Subcutaneous abdominal adipose tissue (tissue), 5 donors: ENCODE data around the gene DNAH1.

Experiments used
- H3K27ac ChIP-seq: one replicate; pipeline ENCODE4 v1.7.0; 2013; ENCODE audit warnings: low read depth, mild to moderate bottlenecking, inconsistent platforms, low read length, moderate library complexity
- H3K27me3 ChIP-seq, 5 donors: one replicate each; pipeline ENCODE4 v1.7.0; 2013; ENCODE audit warnings: low read length in 5 of 5, inconsistent platforms in 1 of 5; ENCODE audit not compliant: control insufficient read depth in 5 of 5, insufficient read depth in 4 of 5
- H3K36me3 ChIP-seq, 5 donors: one replicate each; pipeline ENCODE4 v1.7.0; 2013; ENCODE audit warnings: low read length in 5 of 5; ENCODE audit not compliant: control insufficient read depth in 5 of 5, insufficient read depth in 5 of 5
- H3K4me1 ChIP-seq, 5 donors: one replicate each; pipeline ENCODE4 v1.7.0; 2013; ENCODE audit warnings: low read length in 5 of 5, mild to moderate bottlenecking in 3 of 5, moderate library complexity in 1 of 5; ENCODE audit not compliant: control insufficient read depth in 5 of 5, insufficient read depth in 5 of 5
- H3K4me3 ChIP-seq, 5 donors: one replicate each; pipeline ENCODE4 v1.7.0; 2013; ENCODE audit warnings: low read length in 5 of 5, low read depth in 1 of 5
- H3K9ac ChIP-seq, 5 donors: one replicate each; pipeline ENCODE4 v1.7.0; 2013; ENCODE audit warnings: low read length in 5 of 5, mild to moderate bottlenecking in 4 of 5, moderate library complexity in 3 of 5
- H3K9me3 ChIP-seq, 5 donors: one replicate each; pipeline ENCODE4 v1.7.0; 2013; ENCODE audit warnings: low read length in 5 of 5; ENCODE audit not compliant: control insufficient read depth in 5 of 5
- donor health status: healthy.
- donor health status: healthy.
- donor health status: healthy.
- donor health status: healthy.
- donor health status: healthy.

The DNAH1 gene

GRCh38 chr3:52308308-52308707 lies 7.8 kb upstream of the DNAH1 start:
- Histone ChIP-seq H3K27ac (no peak overlapping the region), H3K4me3 (no peak overlapping the region), H3K27me3 (no peaks in the 10 kb centered on the region), H3K4me1 (peaks cover 0 to 22% (median 12%) of the 10 kb centered on the region in 5 donors), H3K9ac (no peak overlapping the region), H3K36me3 (peaks cover 0 to 25% (median 7%) of the 10 kb centered on the region in 5 donors), H3K9me3 (no peaks in the 10 kb centered on the region)

GRCh38 chr3:52310861-52311575 lies 5.1 kb upstream of the DNAH1 start:
- no peaks in the 10 kb centered on the region for H3K9me3 ChIP-seq
- H3K27me3 ChIP-seq: no peaks in the 10 kb centered on the region
- H3K27ac ChIP-seq: no peak overlapping the region
- H3K36me3 ChIP-seq: peaks cover 0 to 25% (median 7%) of the 10 kb centered on the region in 5 donors
- H3K4me3 ChIP-seq: no peak overlapping the region
- H3K4me1 ChIP-seq: peaks cover 0 to 20% (median 17%) of the 10 kb centered on the region in 5 donors
- no peak overlapping the region for H3K9ac ChIP-seq

- Histone ChIP-seq H3K9ac (no peak overlapping the region), H3K4me1 (peaks cover 0 to 18% (median 16%) of the 10 kb centered on the region in 5 donors), H3K36me3 (peaks cover 0 to 24% (median 8%) of the 10 kb centered on the region in 5 donors), H3K4me3 (no peak overlapping the region), H3K9me3 (no peaks in the 10 kb centered on the region), H3K27ac (no peak overlapping the region), H3K27me3 (no peaks in the 10 kb centered on the region)
Measured at GRCh38 chr3:52311576-52312119, 4.5 kb upstream of the DNAH1 start.

GRCh38 chr3:52313188-52313773 lies 2.8 kb upstream of the DNAH1 start:
- Histone ChIP-seq H3K4me3 (no peak overlapping the region), H3K9me3 (no peaks in the 10 kb centered on the region), H3K4me1 (peaks cover 0 to 31% (median 30%) of the 10 kb centered on the region in 5 donors), H3K36me3 (peaks cover 0 to 19% (median 8%) of the 10 kb centered on the region in 5 donors), H3K9ac (peak overlapping the region in 2 of 5 donors; percentile 21 to 56), H3K27me3 (no peaks in the 10 kb centered on the region), H3K27ac (peak overlapping the region; percentile 44)

- Histone ChIP-seq H3K27me3 (no peaks in the 10 kb centered on the region), H3K4me3 (no peak overlapping the region), H3K9me3 (no peaks in the 10 kb centered on the region), H3K27ac (peak overlapping the region; percentile 44), H3K4me1 (peaks cover 0 to 31% (median 30%) of the 10 kb centered on the region in 5 donors), H3K36me3 (peaks cover 0 to 17% (median 8%) of the 10 kb centered on the region in 5 donors), H3K9ac (peak overlapping the region in 2 of 5 donors; percentile 21 to 56)
Measured at GRCh38 chr3:52313774-52314188, 2.3 kb upstream of the DNAH1 start.

GRCh38 chr3:52314489-52314888 lies 1.6 kb upstream of the DNAH1 start:
- H3K4me3 ChIP-seq: no peak overlapping the region

GRCh38 chr3:52315006-52315405 lies 1.1 kb upstream of the DNAH1 start:
- Histone ChIP-seq H3K27me3 (no peaks in the 10 kb centered on the region), H3K9ac (no peak overlapping the region), H3K4me1 (peaks cover 0 to 31% (median 30%) of the 10 kb centered on the region in 5 donors), H3K36me3 (peaks cover 0 to 6% (median 3%) of the 10 kb centered on the region in 5 donors), H3K9me3 (no peaks in the 10 kb centered on the region), H3K4me3 (no peak overlapping the region), H3K27ac (no peak overlapping the region)

More at GRCh38 chr3:52314489-52314888, 1.6 kb upstream of the DNAH1 start:
- no peaks in the 10 kb centered on the region for H3K27me3 ChIP-seq
- H3K36me3 ChIP-seq: peaks cover 0 to 11% (median 7%) of the 10 kb centered on the region in 5 donors
- H3K9me3 ChIP-seq: no peaks in the 10 kb centered on the region
- no peak overlapping the region for H3K27ac ChIP-seq
- H3K9ac ChIP-seq: no peak overlapping the region
- H3K4me1 ChIP-seq: peaks cover 0 to 31% (median 30%) of the 10 kb centered on the region in 5 donors

- Histone ChIP-seq H3K9me3 (no peaks in the 10 kb centered on the region), H3K4me3 (peak overlapping the region; percentile 50 to 73 (median 59)), H3K9ac (peak overlapping the region in 4 of 5 donors; percentile 9 to 68 (median 50)), H3K27me3 (no peaks in the 10 kb centered on the region), H3K4me1 (peaks cover 0 to 31% (median 30%) of the 10 kb centered on the region in 5 donors), H3K27ac (no peak overlapping the region), H3K36me3 (peaks cover 0 to 4% (median 0%) of the 10 kb centered on the region in 5 donors)
Measured at GRCh38 chr3:52317208-52318000, 1.3 kb downstream of the DNAH1 start.

- Histone ChIP-seq H3K9ac (no peak overlapping the region), H3K27ac (no peak overlapping the region), H3K36me3 (peaks cover 0 to 7% (median 0%) of the 10 kb centered on the region in 5 donors), H3K9me3 (no peaks in the 10 kb centered on the region), H3K27me3 (no peaks in the 10 kb centered on the region), H3K4me1 (peaks cover 0 to 29% (median 28%) of the 10 kb centered on the region in 5 donors), H3K4me3 (no peak overlapping the region)
Measured at GRCh38 chr3:52318186-52318816, 2.2 kb downstream of the DNAH1 start.
